Left ventricle myocardium superior (tissue), 1 donor: Measurements from ENCODE around the gene PAK2. TPM values are rescaled to one million over a fixed set of nuclear protein-coding genes. Genes with fewer than 3 reads are reported as not detected.

ENCODE experiments used
- ATAC-seq: fragments of 200-7000 bp; cut with Tn5 transposase; one replicate; pipeline ENCODE4 v1.9.1; 2020; ENCODE audit warnings: mild to moderate bottlenecking, moderate library complexity
- DNase-seq: peaks from one replicate; pipeline ENCODE4 v3.0.0-alpha.2; 2020
- intact Hi-C: fragments of 100-400 bp; cut with micrococcal nuclease; formaldehyde crosslinking; loops from one replicate; pipeline ENCODE4 v1.11.0; 2022
- total RNA-seq: library from RNA; stranded (reverse); fragmentation: NEBNext Ultra II Directional; extraction: Animal tissue kit (Norgen Biotek cat#: 25700); gene quantifications from one replicate; pipeline ENCODE4 v1.2.1, GENCODE V29; 2021
- donor health status: DM: no; HTN: yes; CAD: no; lungs with severe emphysema.

The PAK2 gene
- total RNA-seq, 1 donor from 2014 or later: 43.5 TPM

GRCh38 chr3:196774191-196774820 lies 34.6 kb downstream of the PAK2 start:
- intact Hi-C loops: no loop called here
- ATAC-seq (peak; percentile 37), DNase-seq (no peak)

- intact Hi-C loops: no loop called here
- DNase-seq (no peak), ATAC-seq (no peak)
Measured at GRCh38 chr3:196774848-196775422, 35.3 kb downstream of the PAK2 start.

- ATAC-seq (no peak), DNase-seq (no peak)
- intact Hi-C loops: no loop called here
Measured at GRCh38 chr3:196775938-196776337, 36.3 kb downstream of the PAK2 start.

GRCh38 chr3:196777836-196778235 lies 38.2 kb downstream of the PAK2 start:
- DNase-seq: no peak
- intact Hi-C loops: no loop called here
- ATAC-seq: no peak

- ATAC-seq (peak; percentile 21), DNase-seq (no peak)
- intact Hi-C loops: no loop called here
Measured at GRCh38 chr3:196778755-196779154, 39.1 kb downstream of the PAK2 start.

GRCh38 chr3:196782511-196782910 lies 42.9 kb downstream of the PAK2 start:
- DNase-seq: no peak
- intact Hi-C loops: no loop called here
- ATAC-seq: no peak

- intact Hi-C loops: no loop called here
- DNase-seq (no peak), ATAC-seq (no peak)
Measured at GRCh38 chr3:196788528-196788927, 48.9 kb downstream of the PAK2 start.

- no peak for ATAC-seq
Measured at GRCh38 chr3:196789885-196790359, 50.3 kb downstream of the PAK2 start.

GRCh38 chr3:196790636-196791035 lies 51.0 kb downstream of the PAK2 start:
- ATAC-seq (no peak), DNase-seq (no peak)
- intact Hi-C loops: no loop called here

More at GRCh38 chr3:196789885-196790359, 50.3 kb downstream of the PAK2 start:
- intact Hi-C loops: no loop called here
- no peak for DNase-seq

- ATAC-seq: peak; percentile 55
- intact Hi-C loops: no loop called here
Measured at GRCh38 chr3:196792771-196793170, 53.1 kb downstream of the PAK2 start.

GRCh38 chr3:196793246-196793645 lies 53.6 kb downstream of the PAK2 start:
- intact Hi-C loops: no loop called here
- peak; percentile 17 for ATAC-seq
- no peak for DNase-seq

More at GRCh38 chr3:196792771-196793170, 53.1 kb downstream of the PAK2 start:
- no peak for DNase-seq

GRCh38 chr3:196794467-196794866 lies 54.8 kb downstream of the PAK2 start:
- intact Hi-C loops: no loop called here
- DNase-seq (no peak), ATAC-seq (no peak)

- no peak for DNase-seq
- intact Hi-C loops: no loop called here
- ATAC-seq: no peak
Measured at GRCh38 chr3:196796317-196796716, 56.7 kb downstream of the PAK2 start.

GRCh38 chr3:196800742-196801434 lies 61.2 kb downstream of the PAK2 start:
- intact Hi-C loops: no loop called here
- DNase-seq (no peak), ATAC-seq (no peak)

- no peak for DNase-seq
- no peak for ATAC-seq
- intact Hi-C loops: no loop called here
Measured at GRCh38 chr3:196803891-196804468, 64.3 kb downstream of the PAK2 start.

- intact Hi-C loops: no loop called here
- DNase-seq: no peak
- no peak for ATAC-seq
Measured at GRCh38 chr3:196804773-196805172, 65.1 kb downstream of the PAK2 start.

GRCh38 chr3:196810963-196811581 lies 71.4 kb downstream of the PAK2 start:
- DNase-seq (no peak), ATAC-seq (no peak)
- intact Hi-C loops: no loop called here

GRCh38 chr3:196812853-196813252 lies 73.2 kb downstream of the PAK2 start:
- DNase-seq (no peak), ATAC-seq (peak; percentile 90)
- intact Hi-C loops: no loop called here

GRCh38 chr3:196813903-196814302 lies 74.2 kb downstream of the PAK2 start:
- no peak for DNase-seq
- intact Hi-C loops: no loop called here
- ATAC-seq: peak; percentile 86
